Measurements from ENCODE around the gene PMAIP1. TPM values are rescaled to one million over a fixed set of nuclear protein-coding genes. Genes with fewer than 3 reads are reported as not detected.

The PMAIP1 gene
- total and polyA plus RNA-seq, 4 donors = 0.08 to 5.5 (median 0.25) TPM

DNA sequence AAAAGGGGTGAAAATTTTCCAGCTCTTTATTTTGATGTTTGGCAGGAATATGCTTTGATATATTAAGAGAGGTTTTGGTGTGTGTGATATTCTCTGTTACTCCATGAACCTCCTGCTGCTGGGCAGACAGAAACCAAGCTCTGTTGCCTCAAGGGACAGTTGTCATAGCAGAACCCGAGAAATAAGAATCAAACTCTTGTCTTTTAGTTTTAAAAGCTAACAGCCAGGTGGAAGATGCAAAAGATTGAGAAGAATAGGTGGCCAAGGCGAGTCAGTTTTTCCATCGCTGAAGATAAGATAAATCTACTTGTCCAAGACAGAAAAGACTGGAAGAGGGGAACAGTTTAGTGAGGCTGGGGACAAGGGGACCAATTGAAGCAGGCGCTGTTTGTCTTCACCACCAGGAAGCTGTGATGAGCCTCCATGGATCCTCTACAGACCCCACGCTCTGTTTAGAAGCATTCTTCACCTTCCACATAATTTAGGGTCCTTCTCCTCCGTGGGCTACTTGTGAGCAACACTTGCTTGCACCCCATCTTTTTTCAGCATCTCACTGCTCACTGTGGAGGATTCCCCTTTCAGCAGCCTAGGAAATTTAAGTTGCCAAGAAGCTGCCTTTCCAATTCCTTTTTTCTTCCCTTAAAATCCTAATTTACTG, 23.9 kb downstream of the PMAIP1 start:
- TF ChIP-seq FOXA1 (IDR thresholded peaks at IDR 0.05) (no peak), JUND (IDR thresholded peaks at IDR 0.05) (no peak), RAD21 (IDR thresholded peaks at IDR 0.05) (no peak), NR2F2 (IDR thresholded peaks at IDR 0.05) (no peak), HNF4G (IDR thresholded peaks at IDR 0.05) (no peak)
- TF ChIP-seq, protein P1, sequence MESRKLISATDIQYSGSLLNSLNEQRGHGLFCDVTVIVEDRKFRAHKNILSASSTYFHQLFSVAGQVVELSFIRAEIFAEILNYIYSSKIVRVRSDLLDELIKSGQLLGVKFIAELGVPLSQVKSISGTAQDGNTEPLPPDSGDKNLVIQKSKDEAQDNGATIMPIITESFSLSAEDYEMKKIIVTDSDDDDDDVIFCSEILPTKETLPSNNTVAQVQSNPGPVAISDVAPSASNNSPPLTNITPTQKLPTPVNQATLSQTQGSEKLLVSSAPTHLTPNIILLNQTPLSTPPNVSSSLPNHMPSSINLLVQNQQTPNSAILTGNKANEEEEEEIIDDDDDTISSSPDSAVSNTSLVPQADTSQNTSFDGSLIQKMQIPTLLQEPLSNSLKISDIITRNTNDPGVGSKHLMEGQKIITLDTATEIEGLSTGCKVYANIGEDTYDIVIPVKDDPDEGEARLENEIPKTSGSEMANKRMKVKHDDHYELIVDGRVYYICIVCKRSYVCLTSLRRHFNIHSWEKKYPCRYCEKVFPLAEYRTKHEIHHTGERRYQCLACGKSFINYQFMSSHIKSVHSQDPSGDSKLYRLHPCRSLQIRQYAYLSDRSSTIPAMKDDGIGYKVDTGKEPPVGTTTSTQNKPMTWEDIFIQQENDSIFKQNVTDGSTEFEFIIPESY (IDR thresholded peaks at IDR 0.05) = no peak
- TF ChIP-seq, protein P2, sequence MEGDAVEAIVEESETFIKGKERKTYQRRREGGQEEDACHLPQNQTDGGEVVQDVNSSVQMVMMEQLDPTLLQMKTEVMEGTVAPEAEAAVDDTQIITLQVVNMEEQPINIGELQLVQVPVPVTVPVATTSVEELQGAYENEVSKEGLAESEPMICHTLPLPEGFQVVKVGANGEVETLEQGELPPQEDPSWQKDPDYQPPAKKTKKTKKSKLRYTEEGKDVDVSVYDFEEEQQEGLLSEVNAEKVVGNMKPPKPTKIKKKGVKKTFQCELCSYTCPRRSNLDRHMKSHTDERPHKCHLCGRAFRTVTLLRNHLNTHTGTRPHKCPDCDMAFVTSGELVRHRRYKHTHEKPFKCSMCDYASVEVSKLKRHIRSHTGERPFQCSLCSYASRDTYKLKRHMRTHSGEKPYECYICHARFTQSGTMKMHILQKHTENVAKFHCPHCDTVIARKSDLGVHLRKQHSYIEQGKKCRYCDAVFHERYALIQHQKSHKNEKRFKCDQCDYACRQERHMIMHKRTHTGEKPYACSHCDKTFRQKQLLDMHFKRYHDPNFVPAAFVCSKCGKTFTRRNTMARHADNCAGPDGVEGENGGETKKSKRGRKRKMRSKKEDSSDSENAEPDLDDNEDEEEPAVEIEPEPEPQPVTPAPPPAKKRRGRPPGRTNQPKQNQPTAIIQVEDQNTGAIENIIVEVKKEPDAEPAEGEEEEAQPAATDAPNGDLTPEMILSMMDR (IDR thresholded peaks at IDR 0.05; ENCODE audit: low read depth, low read length, missing input control) = no peak
- no peaks in the 10 kb centered on the region for H3K27me3 ChIP-seq (ENCODE audit: control insufficient read depth in 4 of 4, insufficient read depth in 4 of 4, low read length in 3 of 4)
- no peaks in the 10 kb centered on the region for H3K4me1 ChIP-seq (ENCODE audit: control insufficient read depth in 4 of 4, insufficient read depth in 4 of 4, low read length in 3 of 4)
- no peak overlapping the region for H3K4me3 ChIP-seq (ENCODE audit: low read depth in 1 of 3, low read length in 3 of 3)
- no peak for DNase-seq (ENCODE audit: low spot score)
- no peaks in the 10 kb centered on the region for H3K9me3 ChIP-seq (ENCODE audit: control insufficient read depth in 4 of 4, low read length in 3 of 4)
- H3K27ac ChIP-seq (ENCODE audit: low read depth in 1 of 2, low read length in 2 of 2) = no peak overlapping the region
- no peaks in the 10 kb centered on the region for H3K36me3 ChIP-seq (ENCODE audit: control insufficient read depth in 4 of 4, insufficient read depth in 3 of 4, low read depth in 1 of 4, low read length in 3 of 4)
- 83% methylated on average over 6 of the region's 6 CpGs for WGBS
- H3K9ac ChIP-seq (ENCODE audit: low read depth in 1 of 2, low read length in 2 of 2) = no peak overlapping the region

DNA sequence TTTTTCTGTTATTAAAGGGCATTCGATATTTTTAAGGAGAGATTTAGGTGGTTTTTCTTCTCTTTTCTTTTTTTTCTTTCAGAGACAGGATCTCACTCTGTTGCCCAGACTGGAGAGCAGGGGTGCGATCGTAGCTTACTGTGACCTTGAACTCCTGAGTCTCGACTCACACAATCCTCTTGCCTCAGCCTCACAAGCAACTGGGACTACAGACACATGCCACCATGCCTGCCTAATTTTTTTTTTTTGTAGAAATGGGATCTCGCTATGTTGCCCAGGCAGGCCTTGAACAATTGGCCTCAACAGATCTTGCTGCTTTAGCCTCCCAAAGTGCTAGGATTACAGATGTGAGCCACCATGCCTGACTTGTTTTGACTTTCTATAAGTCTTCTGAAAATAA, 26.3 kb downstream of the PMAIP1 start:
- Histone ChIP-seq H3K9me3 (ENCODE audit: control insufficient read depth in 4 of 4, low read length in 3 of 4) (no peaks in the 10 kb centered on the region), H3K4me1 (ENCODE audit: control insufficient read depth in 4 of 4, insufficient read depth in 4 of 4, low read length in 3 of 4) (no peaks in the 10 kb centered on the region), H3K4me3 (ENCODE audit: low read depth in 1 of 3, low read length in 3 of 3) (no peak overlapping the region), H3K27ac (ENCODE audit: low read depth in 1 of 2, low read length in 2 of 2) (no peak overlapping the region), H3K27me3 (ENCODE audit: control insufficient read depth in 4 of 4, insufficient read depth in 4 of 4, low read length in 3 of 4) (no peaks in the 10 kb centered on the region), H3K9ac (ENCODE audit: low read depth in 1 of 2, low read length in 2 of 2) (no peak overlapping the region), H3K36me3 (ENCODE audit: control insufficient read depth in 4 of 4, insufficient read depth in 3 of 4, low read depth in 1 of 4, low read length in 3 of 4) (no peaks in the 10 kb centered on the region)
- TF ChIP-seq, protein P3, sequence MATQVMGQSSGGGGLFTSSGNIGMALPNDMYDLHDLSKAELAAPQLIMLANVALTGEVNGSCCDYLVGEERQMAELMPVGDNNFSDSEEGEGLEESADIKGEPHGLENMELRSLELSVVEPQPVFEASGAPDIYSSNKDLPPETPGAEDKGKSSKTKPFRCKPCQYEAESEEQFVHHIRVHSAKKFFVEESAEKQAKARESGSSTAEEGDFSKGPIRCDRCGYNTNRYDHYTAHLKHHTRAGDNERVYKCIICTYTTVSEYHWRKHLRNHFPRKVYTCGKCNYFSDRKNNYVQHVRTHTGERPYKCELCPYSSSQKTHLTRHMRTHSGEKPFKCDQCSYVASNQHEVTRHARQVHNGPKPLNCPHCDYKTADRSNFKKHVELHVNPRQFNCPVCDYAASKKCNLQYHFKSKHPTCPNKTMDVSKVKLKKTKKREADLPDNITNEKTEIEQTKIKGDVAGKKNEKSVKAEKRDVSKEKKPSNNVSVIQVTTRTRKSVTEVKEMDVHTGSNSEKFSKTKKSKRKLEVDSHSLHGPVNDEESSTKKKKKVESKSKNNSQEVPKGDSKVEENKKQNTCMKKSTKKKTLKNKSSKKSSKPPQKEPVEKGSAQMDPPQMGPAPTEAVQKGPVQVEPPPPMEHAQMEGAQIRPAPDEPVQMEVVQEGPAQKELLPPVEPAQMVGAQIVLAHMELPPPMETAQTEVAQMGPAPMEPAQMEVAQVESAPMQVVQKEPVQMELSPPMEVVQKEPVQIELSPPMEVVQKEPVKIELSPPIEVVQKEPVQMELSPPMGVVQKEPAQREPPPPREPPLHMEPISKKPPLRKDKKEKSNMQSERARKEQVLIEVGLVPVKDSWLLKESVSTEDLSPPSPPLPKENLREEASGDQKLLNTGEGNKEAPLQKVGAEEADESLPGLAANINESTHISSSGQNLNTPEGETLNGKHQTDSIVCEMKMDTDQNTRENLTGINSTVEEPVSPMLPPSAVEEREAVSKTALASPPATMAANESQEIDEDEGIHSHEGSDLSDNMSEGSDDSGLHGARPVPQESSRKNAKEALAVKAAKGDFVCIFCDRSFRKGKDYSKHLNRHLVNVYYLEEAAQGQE (IDR thresholded peaks at IDR 0.05) = no peak
- TF ChIP-seq, protein P1 (IDR thresholded peaks at IDR 0.05) = no peak
- no peak for TF ChIP-seq HNF4A (conservative IDR thresholded peaks at IDR 0.05)
- TF ChIP-seq FOXA1 (IDR thresholded peaks at IDR 0.05) = no peak
- no peak for TF ChIP-seq YY1 (IDR thresholded peaks at IDR 0.05)
- TF ChIP-seq RAD21 (IDR thresholded peaks at IDR 0.05) = no peak
- TF ChIP-seq, protein P2 (IDR thresholded peaks at IDR 0.05; ENCODE audit: low read depth, low read length, missing input control) = no peak
- no peak for TF ChIP-seq NR2F2 (IDR thresholded peaks at IDR 0.05)
- TF ChIP-seq GABPA (IDR thresholded peaks at IDR 0.05 in 1 of 2, conservative IDR thresholded peaks at IDR 0.05 in 1 of 2) = no peak
- no peak for TF ChIP-seq RXRA (IDR thresholded peaks at IDR 0.05)
- TF ChIP-seq EGR1 (IDR thresholded peaks at IDR 0.05; ENCODE audit: low read depth in 2 of 2) = no peak
- TF ChIP-seq, protein P4, sequence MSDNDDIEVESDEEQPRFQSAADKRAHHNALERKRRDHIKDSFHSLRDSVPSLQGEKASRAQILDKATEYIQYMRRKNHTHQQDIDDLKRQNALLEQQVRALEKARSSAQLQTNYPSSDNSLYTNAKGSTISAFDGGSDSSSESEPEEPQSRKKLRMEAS (IDR thresholded peaks at IDR 0.05) = no peak
- 88% methylated on average over 5 of the region's 5 CpGs for WGBS
- DNase-seq (ENCODE audit: low spot score) = no peak

All from liver (tissue), 9 donors.